ENCODE results near the gene ECM2. TPM values are rescaled to one million over a fixed set of nuclear protein-coding genes. Genes with fewer than 3 reads are reported as not detected.
"Not testable (repeated sequence)": the region's sequence is repeated elsewhere in the genome, so short reads cannot be mapped to it uniquely, and the experiment has no call there.

The ECM2 gene
- total RNA-seq, 1 experiment from 2014 or later: not detected

- not testable (repeated sequence) for DNase-seq; H2BK5ac ChIP-seq (ENCODE audit: insufficient read length, low read length); H3K36me3 Mint-ChIP-seq (ENCODE audit: insufficient read depth in 1 of 3, low read depth in 3 of 3); H3K23me2 ChIP-seq (ENCODE audit: insufficient read length, low read depth, low read length, poor library complexity, severe bottlenecking); H3T11ph ChIP-seq (ENCODE audit: low read length); H3K14ac ChIP-seq (ENCODE audit: insufficient read depth, low read length); H4K8ac ChIP-seq (replicated peaks; ENCODE audit: insufficient read length, low read depth, low read length); H2BK15ac ChIP-seq (ENCODE audit: low read depth, low read length); H4K20me1 ChIP-seq (ENCODE audit: control insufficient read depth, insufficient read depth, insufficient read length); H3K4ac ChIP-seq (ENCODE audit: low read depth, low read length); H3K27ac ChIP-seq (ENCODE audit: insufficient read length, low read depth, low read length); H3K79me1 ChIP-seq (ENCODE audit: insufficient read depth, low read depth, low read length, poor library complexity, severe bottlenecking); H3K4me1 Mint-ChIP-seq; H3K79me2 ChIP-seq (ENCODE audit: insufficient read depth, low read length); H4K5ac ChIP-seq (ENCODE audit: insufficient read length, low read depth, low read length); H3K27me3 ChIP-seq (ENCODE audit: insufficient read depth, low read length); H3K56ac ChIP-seq (ENCODE audit: insufficient read length, low read depth, low read length); H3K9me3 ChIP-seq (ENCODE audit: control insufficient read depth, low read depth, low read length); H3K23ac ChIP-seq (ENCODE audit: insufficient read length, low read depth, low read length); H3K9ac ChIP-seq (ENCODE audit: extremely low read depth, insufficient read length, low read length); H4K91ac ChIP-seq (ENCODE audit: insufficient read length, low read depth, low read length); H3K18ac ChIP-seq (ENCODE audit: insufficient read length, low read depth, low read length); H2AK5ac ChIP-seq (ENCODE audit: insufficient read length, low read length); H2BK120ac ChIP-seq (ENCODE audit: low read depth, low read length, poor library complexity, severe bottlenecking); H2BK20ac ChIP-seq (ENCODE audit: low read depth, low read length, poor library complexity, severe bottlenecking); H3K4me3 Mint-ChIP-seq; H2BK12ac ChIP-seq (ENCODE audit: insufficient read length, low read depth, low read length); H3K27me3 Mint-ChIP-seq (ENCODE audit: low read depth); H3K4me2 ChIP-seq (ENCODE audit: insufficient read depth, insufficient read length, low read length); H2AFZ ChIP-seq (ENCODE audit: low read length); H3K27ac Mint-ChIP-seq; H3K4me1 ChIP-seq (ENCODE audit: insufficient read depth, low read length)
- peaks cover 7 to 22% of the 10 kb centered on the region in 2 experiments; a peak in 4 of 5 replicates for H3K9me3 Mint-ChIP-seq
- no CpG with 5 or more reads among the region's 2 CpGs for WGBS (ENCODE audit: extremely low coverage, insufficient read length, low lambda C conversion rate)
Measured at GRCh38 chr9:92571871-92572270, 36.1 kb upstream of the ECM2 start.
